WTC11 (cell line): ENCODE data around the gene FAM53A. TPM values are rescaled to one million over a fixed set of nuclear protein-coding genes. Genes with fewer than 3 reads are reported as not detected.

Experiments used
- ATAC-seq: fragments of 200-7000 bp; cut with Tn5 transposase; 2 replicates; pipeline ENCODE4 v1.10.0; 2021; ENCODE audit warnings: mild to moderate bottlenecking, moderate library complexity
- CTCF ChIA-PET: fragments of 300-600 bp; sonication (Branson Sonifier 250); formaldehyde crosslinking; loops from one replicate; lab custom pipeline; 2021; ENCODE audit warnings: antibody characterized with exemption; lab: Charles Lee
- POLR2A ChIA-PET: fragments of 350-600 bp; sonication (Branson Sonifier 250); formaldehyde crosslinking; loops from one replicate; lab custom pipeline; 2021; ENCODE audit warnings: antibody characterized with exemption; lab: Charles Lee
- DNase-seq: peaks from one replicate; pipeline ENCODE4 v3.0.0; 2021; ENCODE audit warnings: low spot score
- H3K27ac Mint-ChIP-seq: 2 replicates; pipeline ENCODE4 v1.8.0; 2021; ENCODE audit warnings: mixed read lengths
- H3K27me3 Mint-ChIP-seq: 2 replicates; pipeline ENCODE4 v1.8.0; 2021; ENCODE audit warnings: low read depth, mild to moderate bottlenecking, moderate library complexity, mixed read lengths
- H3K36me3 Mint-ChIP-seq: 2 replicates; pipeline ENCODE4 v1.8.0; 2021; ENCODE audit warnings: mixed read lengths
- H3K4me1 Mint-ChIP-seq: 2 replicates; pipeline ENCODE4 v1.8.0; 2022; ENCODE audit warnings: mixed read lengths
- H3K4me3 Mint-ChIP-seq: 2 replicates; pipeline ENCODE4 v1.8.0; 2021; ENCODE audit warnings: mild to moderate bottlenecking, moderate library complexity, mixed read lengths
- H3K9me3 Mint-ChIP-seq: 2 replicates; pipeline ENCODE4 v1.8.0; 2021; ENCODE audit warnings: mixed read lengths
- AFF4 ChIP-seq: sonication (generic); formaldehyde crosslinking; IDR thresholded peaks from 2 replicates; pipeline ENCODE4 v1.8.1; 2023; ENCODE audit warnings: mild to moderate bottlenecking, missing genetic modification reagents, borderline replicate concordance
- ATF3 ChIP-seq: sonication (generic); formaldehyde crosslinking; conservative IDR thresholded peaks from 2 replicates; pipeline ENCODE4 v1.8.1; 2022; ENCODE audit warnings: mild to moderate bottlenecking, missing genetic modification reagents
- CREM ChIP-seq: sonication (generic); formaldehyde crosslinking; IDR thresholded peaks from 2 replicates; pipeline ENCODE4 v1.8.1; 2022; ENCODE audit warnings: mild to moderate bottlenecking, missing genetic modification reagents, moderate library complexity
- CTCF ChIP-seq: fragments of 200-600 bp; IDR thresholded peaks from 2 replicates; pipeline ENCODE4 v1.8.0; 2022; ENCODE audit warnings: antibody characterized with exemption
- EMX1 ChIP-seq: fragments of 250-450 bp; sonication (Bioruptor Pico); IDR thresholded peaks from 2 replicates; pipeline ENCODE4 v1.8.0; 2021; ENCODE audit warnings: mild to moderate bottlenecking
- GTF2I ChIP-seq: fragments of 250-450 bp; sonication (Bioruptor Pico); conservative IDR thresholded peaks from 2 replicates; pipeline ENCODE4 v1.4.0; 2021; ENCODE audit warnings: mild to moderate bottlenecking
- JUN ChIP-seq: sonication (generic); formaldehyde crosslinking; IDR thresholded peaks from 2 replicates; pipeline ENCODE4 v1.8.0; 2023; ENCODE audit warnings: mild to moderate bottlenecking, missing genetic modification reagents
- MLX ChIP-seq: sonication (generic); formaldehyde crosslinking; IDR thresholded peaks from 2 replicates; pipeline ENCODE4 v1.8.1; 2023; ENCODE audit warnings: mild to moderate bottlenecking, missing genetic modification reagents, moderate library complexity
- MXD4 ChIP-seq: fragments of 250-450 bp; sonication (Bioruptor Pico); IDR thresholded peaks from 2 replicates; pipeline ENCODE4 v1.8.0; 2021; ENCODE audit warnings: mild to moderate bottlenecking, moderate library complexity, borderline replicate concordance
- NFE2L1 ChIP-seq: sonication (generic); formaldehyde crosslinking; IDR thresholded peaks from 2 replicates; pipeline ENCODE4 v1.8.1; 2023; ENCODE audit warnings: missing genetic modification reagents
- NR1H2 ChIP-seq: sonication (generic); formaldehyde crosslinking; IDR thresholded peaks from 2 replicates; pipeline ENCODE4 v1.9.0; 2021; ENCODE audit warnings: mild to moderate bottlenecking, moderate library complexity, missing genetic modification reagents
- PREB ChIP-seq: sonication (generic); formaldehyde crosslinking; IDR thresholded peaks from 2 replicates; pipeline ENCODE4 v1.8.1; 2022; ENCODE audit warnings: mild to moderate bottlenecking, missing genetic modification reagents, moderate library complexity, borderline replicate concordance
- PRRX2 ChIP-seq: fragments of 250-450 bp; sonication (Bioruptor Pico); IDR thresholded peaks from 2 replicates; pipeline ENCODE4 v1.8.0; 2021; ENCODE audit warnings: mild to moderate bottlenecking
- SOX15 ChIP-seq: fragments of 250-450 bp; sonication (Bioruptor Pico); IDR thresholded peaks from 2 replicates; pipeline ENCODE4 v1.9.0; 2021; ENCODE audit warnings: mild to moderate bottlenecking
- ZBTB43 ChIP-seq: sonication (generic); formaldehyde crosslinking; IDR thresholded peaks from 2 replicates; pipeline ENCODE4 v1.8.1; 2023; ENCODE audit warnings: mild to moderate bottlenecking, missing genetic modification reagents
- ZNF219 ChIP-seq: sonication (generic); formaldehyde crosslinking; IDR thresholded peaks from 2 replicates; pipeline ENCODE4 v1.8.0; 2023; ENCODE audit warnings: missing genetic modification reagents, mild to moderate bottlenecking, borderline replicate concordance
- ZNF425 ChIP-seq: fragments of 250-450 bp; sonication (Bioruptor Pico); conservative IDR thresholded peaks from 2 replicates; pipeline ENCODE4 v1.9.0; 2021; ENCODE audit warnings: mild to moderate bottlenecking
- ZNF532 ChIP-seq: fragments of 250-450 bp; sonication (Bioruptor Pico); IDR thresholded peaks from 2 replicates; pipeline ENCODE4 v1.9.0; 2021; ENCODE audit warnings: mild to moderate bottlenecking, borderline replicate concordance
- total RNA-seq: library from RNA; stranded (reverse); gene quantifications from 3 replicates; pipeline ENCODE4 v1.2.3, GENCODE V29; 2021

FAM53A gene
- total RNA-seq, 1 experiment from 2014 or later = 2.9 TPM

GRCh38 chr4:1623400-1623799, 60.7 kb downstream of the FAM53A start:
- ChIA-PET POLR2A (no interaction called here), CTCF (no interaction called here)
- peaks cover 7% of the 10 kb centered on the region for H3K9me3 Mint-ChIP-seq
- H3K27me3 Mint-ChIP-seq = no peaks in the 10 kb centered on the region; the same call in 1 of the 2 replicates
- ATAC-seq (no peak), DNase-seq (no peak)
- no peaks in the 10 kb centered on the region for H3K4me1 Mint-ChIP-seq
- TF ChIP-seq MLX (no peak), NFE2L1 (CRISPR knock-in tag) (no peak)
- H3K27ac Mint-ChIP-seq = no peak overlapping the region
- H3K36me3 Mint-ChIP-seq = no peaks in the 10 kb centered on the region
- H3K4me3 Mint-ChIP-seq = no peak overlapping the region

GRCh38 chr4:1622956-1623355, 61.2 kb downstream of the FAM53A start:
- Mint-ChIP-seq H3K27ac (no peak overlapping the region), H3K4me3 (no peak overlapping the region), H3K27me3 (no peaks in the 10 kb centered on the region; the same call in 1 of the 2 replicates), H3K4me1 (no peaks in the 10 kb centered on the region), H3K36me3 (no peaks in the 10 kb centered on the region), H3K9me3 (peaks cover 8% of the 10 kb centered on the region)
- CTCF ChIA-PET = no interaction called here
- POLR2A ChIA-PET = no interaction called here
- DNase-seq = no peak
- no peak for ATAC-seq
- TF ChIP-seq NR1H2 (CRISPR knock-in tag) = no peak
- TF ChIP-seq MLX = no peak
- TF ChIP-seq PREB = no peak
- TF ChIP-seq ZNF425 (CRISPR knock-in tag) = no peak
- TF ChIP-seq ATF3 (CRISPR knock-in tag) = no peak
- no peak for TF ChIP-seq SOX15 (CRISPR knock-in tag)
- no peak for TF ChIP-seq EMX1
- TF ChIP-seq PRRX2 (CRISPR knock-in tag) = no peak
- no peak for TF ChIP-seq MXD4
- no peak for TF ChIP-seq JUN (CRISPR knock-in tag)
- no peak for TF ChIP-seq ZBTB43 (CRISPR knock-in tag)
- no peak for TF ChIP-seq AFF4 (CRISPR knock-in tag)
- no peak for TF ChIP-seq CREM (CRISPR knock-in tag)
- no peak for TF ChIP-seq CTCF
- TF ChIP-seq ZNF219 (CRISPR knock-in tag) = no peak
- no peak for TF ChIP-seq NFE2L1 (CRISPR knock-in tag)
- no peak for TF ChIP-seq GTF2I (CRISPR knock-in tag)
- TF ChIP-seq ZNF532 (CRISPR knock-in tag) = no peak
